ENCODE data around the gene SCAPER. TPM values are rescaled to one million over a fixed set of nuclear protein-coding genes. Genes with fewer than 3 reads are reported as not detected.
"Not testable (repeated sequence)": the region's sequence is repeated elsewhere in the genome, so short reads cannot be mapped to it uniquely, and the experiment has no call there.

Gene SCAPER
- total and polyA plus RNA-seq, 2 donors (not counting 1 experiment from before 2014, with no cell fraction given) = 8.3 to 61.6 TPM

- 73% methylated on average over 3 of the region's 5 CpGs for WGBS (ENCODE audit: insufficient coverage)
These were observed 591.4 kb downstream of the SCAPER start for GRCh38 chr15:76313731-76314130.

GRCh38 chr15:76313175-76313567, 592.0 kb downstream of the SCAPER start:
- H3K4me2 ChIP-seq (replicated peaks; ENCODE audit: low read depth, low read length, poor library complexity, severe bottlenecking); H2AFZ ChIP-seq (ENCODE audit: insufficient read depth, low read depth, low read length, poor library complexity, severe bottlenecking); H3K9me3 Mint-ChIP-seq (ENCODE audit: insufficient read depth); intact Hi-C loops (cut with micrococcal nuclease); H3K4me3 Mint-ChIP-seq; H3K9ac ChIP-seq (ENCODE audit: low read length); H3K27ac ChIP-seq (ENCODE audit: low read length in 2 of 2); CTCF ChIA-PET; ATAC-seq (ENCODE audit: low read depth); H3K4me3 ChIP-seq (ENCODE audit: control extremely low read depth in 1 of 5, extremely low read depth in 1 of 5, insufficient read depth in 1 of 5, low read depth in 2 of 5, low read length in 4 of 5); H3K27me3 Mint-ChIP-seq; H3K36me3 ChIP-seq (replicated peaks in 1 of 2; ENCODE audit: control extremely low read depth in 1 of 2, control insufficient read depth in 1 of 2, extremely low read depth in 1 of 2, insufficient read depth in 2 of 2, low read length in 1 of 2); H3K27me3 ChIP-seq (replicated peaks in 1 of 4; ENCODE audit: control extremely low read depth in 1 of 4, control insufficient read depth in 3 of 4, insufficient read depth in 4 of 4, low read length in 3 of 4); DNase-seq; H3K9me3 ChIP-seq (ENCODE audit: control extremely low read depth in 1 of 3, control insufficient read depth in 2 of 3, insufficient read depth in 1 of 3, low read length in 2 of 3): not testable (repeated sequence)
- H4K20me1 ChIP-seq (ENCODE audit: control insufficient read depth, insufficient read depth, low read length, poor library complexity, severe bottlenecking) = peaks cover 11% of the 10 kb centered on the region
- peak overlapping the region; percentile 66 for H3K27ac Mint-ChIP-seq
- POLR2A ChIA-PET = interaction anchor here (1.2 kb wide), 1 partner anchor 117 kb away, joined by 3 read pairs; no protein-coding TSS in a partner anchor
- peaks cover 11 to 12% of the 10 kb centered on the region in 2 donors for H3K4me1 ChIP-seq (ENCODE audit: control insufficient read depth in 2 of 2, insufficient read depth in 2 of 2, low read length in 2 of 2)
- 92% methylated on average over 3 of the region's 4 CpGs for WGBS (ENCODE audit: insufficient coverage)
- peaks cover 29% of the 10 kb centered on the region for H3K4me1 Mint-ChIP-seq
- peaks cover 35% of the 10 kb centered on the region for H3K79me2 ChIP-seq (ENCODE audit: control insufficient read depth, insufficient read depth, low read length)

More at GRCh38 chr15:76313731-76314130, 591.4 kb downstream of the SCAPER start:
- Mint-ChIP-seq H3K9me3 (ENCODE audit: insufficient read depth) (no peaks in the 10 kb centered on the region), H3K27me3 (no peaks in the 10 kb centered on the region), H3K4me3 (no peak overlapping the region), H3K27ac (no peak overlapping the region), H3K4me1 (peaks cover 23% of the 10 kb centered on the region)
- H3K4me2 ChIP-seq (replicated peaks; ENCODE audit: low read depth, low read length, poor library complexity, severe bottlenecking) = no peak overlapping the region
- TF ChIP-seq EZH2 (IDR thresholded peaks at IDR 0.05; ENCODE audit: borderline replicate concordance, insufficient read depth, low read depth, low read length, poor library complexity, severe bottlenecking) (no peak), CTCF (IDR thresholded peaks at IDR 0.05) (no peak)
- no peak overlapping the region for H3K4me3 ChIP-seq (ENCODE audit: control extremely low read depth in 1 of 5, extremely low read depth in 1 of 5, insufficient read depth in 1 of 5, low read depth in 2 of 5, low read length in 4 of 5)
- intact Hi-C loops (cut with micrococcal nuclease) = no loop called here
- DNase-seq = no peak
- H3K36me3 ChIP-seq (replicated peaks in 1 of 2; ENCODE audit: control extremely low read depth in 1 of 2, control insufficient read depth in 1 of 2, extremely low read depth in 1 of 2, insufficient read depth in 2 of 2, low read length in 1 of 2) = no peaks in the 10 kb centered on the region
- no peak overlapping the region for H3K9ac ChIP-seq (ENCODE audit: low read length)
- CTCF ChIA-PET = no interaction called here
- no peaks in the 10 kb centered on the region for H3K9me3 ChIP-seq (ENCODE audit: control extremely low read depth in 1 of 3, control insufficient read depth in 2 of 3, insufficient read depth in 1 of 3, low read length in 2 of 3)
- peaks cover 9% of the 10 kb centered on the region for H4K20me1 ChIP-seq (ENCODE audit: control insufficient read depth, insufficient read depth, low read length, poor library complexity, severe bottlenecking)
- H3K27me3 ChIP-seq (replicated peaks in 1 of 4; ENCODE audit: control extremely low read depth in 1 of 4, control insufficient read depth in 3 of 4, insufficient read depth in 4 of 4, low read length in 3 of 4) = peaks cover 0 to 5% (median 1%) of the 10 kb centered on the region in 4 experiments
- peaks cover 30% of the 10 kb centered on the region for H3K79me2 ChIP-seq (ENCODE audit: control insufficient read depth, insufficient read depth, low read length)
- H3K27ac ChIP-seq (ENCODE audit: low read length in 2 of 2) = no peak overlapping the region
- POLR2A ChIA-PET = interaction anchor here (1.2 kb wide), 1 partner anchor 117 kb away, joined by 3 read pairs; no protein-coding TSS in a partner anchor
- peaks cover 11 to 12% of the 10 kb centered on the region in 2 donors for H3K4me1 ChIP-seq (ENCODE audit: control insufficient read depth in 2 of 2, insufficient read depth in 2 of 2, low read length in 2 of 2)
- ATAC-seq (ENCODE audit: low read depth) = no peak
- H2AFZ ChIP-seq (ENCODE audit: insufficient read depth, low read depth, low read length, poor library complexity, severe bottlenecking) = no peak overlapping the region
